H1 (cell line): ENCODE results near the gene RFPL2. TPM values are rescaled to one million over a fixed set of nuclear protein-coding genes. Genes with fewer than 3 reads are reported as not detected.

Source experiments
- CTCF ChIA-PET: fragments of 300-600 bp; sonication (Branson Sonifier 250); formaldehyde crosslinking; loops from one replicate; lab custom pipeline; 2021; ENCODE audit not compliant: partially characterized antibody; lab: Charles Lee
- POLR2A ChIA-PET: fragments of 300-600 bp; sonication (Branson Sonifier 250); formaldehyde crosslinking; loops from one replicate; lab custom pipeline; 2021; ENCODE audit warnings: inconsistent platforms; ENCODE audit not compliant: partially characterized antibody; lab: Charles Lee
- DNase-seq, 2 experiments: peaks; one replicate each; pipeline versions ENCODE4 v3.0.0 to v3.0.0-alpha.2; 2010 to 2022; ENCODE audit warnings: low spot score in 2 of 2, low read depth in 1 of 2, mixed read lengths in 1 of 2
- FAIRE-seq: peaks from 2 replicates; lab custom pipeline; 2011; peaks lifted over from hg19 to GRCh38; lab: Jason Lieb, UNC
- H2AFZ ChIP-seq: 2 replicates; pipeline ENCODE4 v1.8.1; 2012; ENCODE audit warnings: low read length, inconsistent platforms
- H2AK5ac ChIP-seq: 2 replicates; pipeline ENCODE4 v1.6.1; 2013; ENCODE audit warnings: low read depth, low read length
- H2BK120ac ChIP-seq: replicated peaks from 2 replicates; pipeline ENCODE3; 2013; ENCODE audit warnings: low read depth, low read length, inconsistent platforms
- H2BK12ac ChIP-seq: 2 replicates; pipeline ENCODE4 v1.6.1; 2013; ENCODE audit warnings: low read depth, low read length
- H2BK15ac ChIP-seq: 2 replicates; pipeline ENCODE4 v1.6.1; 2013; ENCODE audit warnings: low read length
- H2BK20ac ChIP-seq: 2 replicates; pipeline ENCODE4 v1.6.1; 2013; ENCODE audit warnings: low read length
- H2BK5ac ChIP-seq: 2 replicates; pipeline ENCODE4 v1.6.1; 2013; ENCODE audit warnings: low read depth, low read length
- H3K14ac ChIP-seq: 2 replicates; pipeline ENCODE4 v1.6.1; 2013; ENCODE audit warnings: inconsistent platforms; ENCODE audit not compliant: insufficient read length
- H3K18ac ChIP-seq: 2 replicates; pipeline ENCODE4 v1.6.1; 2013; ENCODE audit warnings: low read length; ENCODE audit errors: extremely low read depth
- H3K23ac ChIP-seq: 2 replicates; pipeline ENCODE4 v1.6.1; 2013; ENCODE audit warnings: inconsistent platforms; ENCODE audit not compliant: insufficient read length
- H3K23me2 ChIP-seq: 2 replicates; pipeline ENCODE4 v1.6.1; 2013; ENCODE audit warnings: low read depth, low read length
- H3K27ac ChIP-seq: 2 replicates; pipeline ENCODE4 v1.6.1; 2011; ENCODE audit warnings: low read depth, low read length, inconsistent platforms
- H3K27me3 ChIP-seq, 4 experiments: replicated peaks in 1 of 4; 1 replicate in 1 of 4; 2 replicates in 3 of 4; pipeline versions ENCODE4 v1.6.1 to v1.8.1; 2011 to 2013; ENCODE audit warnings: low read length in 3 of 4, mild to moderate bottlenecking in 3 of 4, inconsistent platforms in 2 of 4, mixed read lengths in 2 of 4, moderate library complexity in 1 of 4; ENCODE audit not compliant: control insufficient read depth in 3 of 4, insufficient read depth in 3 of 4; ENCODE audit errors: extremely low read depth in 1 of 4
- H3K36me3 ChIP-seq, 4 experiments: 2 replicates each; pipeline versions ENCODE4 v1.6.1 to v1.8.1; 2011 to 2013; ENCODE audit warnings: mild to moderate bottlenecking in 4 of 4, low read length in 3 of 4, moderate library complexity in 2 of 4, control low read depth in 1 of 4, inconsistent platforms in 1 of 4; ENCODE audit not compliant: insufficient read depth in 4 of 4, control insufficient read depth in 2 of 4
- H3K4ac ChIP-seq: replicated peaks from 2 replicates; pipeline ENCODE3; 2013; ENCODE audit warnings: low read length, low read depth, mixed read lengths, inconsistent platforms; ENCODE audit not compliant: insufficient read length
- H3K4me1 ChIP-seq, 4 experiments: replicated peaks in 1 of 4; 1 replicate in 1 of 4; 2 replicates in 3 of 4; pipeline versions ENCODE4 v1.6.1 to v1.8.1; 2011 to 2013; ENCODE audit warnings: low read length in 3 of 4, inconsistent platforms in 2 of 4, mixed read lengths in 1 of 4; ENCODE audit not compliant: insufficient read depth in 4 of 4, control insufficient read depth in 3 of 4
- H3K4me2 ChIP-seq, 2 experiments: 2 replicates each; pipeline versions ENCODE4 v1.6.1 to v1.8.1; 2011 to 2013; ENCODE audit warnings: low read depth in 2 of 2, low read length in 2 of 2, control low read depth in 1 of 2, inconsistent platforms in 1 of 2, mild to moderate bottlenecking in 1 of 2; ENCODE audit not compliant: insufficient read depth in 1 of 2
- H3K4me3 ChIP-seq, 4 experiments: fragments of 200-600, 300-600 bp in 1 of 4; sonication (generic), shearing (Covaris generic), sonication (Bioruptor Twin) in 1 of 4; 2 replicates each; pipeline versions ENCODE4 v1.5.1 to v1.8.1; 2011 to 2016; ENCODE audit warnings: low read length in 4 of 4, low read depth in 3 of 4, control low read depth in 2 of 4, inconsistent platforms in 2 of 4, mild to moderate bottlenecking in 2 of 4, mixed read lengths in 1 of 4, moderate library complexity in 1 of 4; ENCODE audit not compliant: insufficient read depth in 2 of 4; ENCODE audit errors: extremely low read depth in 1 of 4
- H3K56ac ChIP-seq: replicated peaks from 2 replicates; pipeline ENCODE3; 2013; ENCODE audit warnings: low read depth, mild to moderate bottlenecking, mixed read lengths, low read length, inconsistent platforms; ENCODE audit not compliant: insufficient read length
- H3K79me1 ChIP-seq: 2 replicates; pipeline ENCODE4 v1.6.1; 2013; ENCODE audit warnings: low read depth, low read length, control low read depth
- H3K79me2 ChIP-seq, 2 experiments: 2 replicates each; pipeline versions ENCODE4 v1.6.1 to v1.8.1; 2012 to 2013; ENCODE audit warnings: low read length in 2 of 2, mild to moderate bottlenecking in 2 of 2, inconsistent platforms in 1 of 2; ENCODE audit not compliant: insufficient read depth in 2 of 2, control insufficient read depth in 1 of 2
- H3K9ac ChIP-seq, 4 experiments: replicated peaks in 1 of 4; 1 replicate in 1 of 4; 2 replicates in 3 of 4; pipeline versions ENCODE4 v1.6.1 to v1.8.1; 2011 to 2013; ENCODE audit warnings: low read depth in 3 of 4, low read length in 3 of 4, control low read depth in 2 of 4, mild to moderate bottlenecking in 2 of 4, moderate library complexity in 2 of 4, inconsistent platforms in 1 of 4; ENCODE audit errors: extremely low read depth in 1 of 4
- H3K9me3 ChIP-seq, 2 experiments: 2 replicates each; pipeline versions ENCODE4 v1.6.1 to v1.8.1; 2012 to 2013; ENCODE audit warnings: mild to moderate bottlenecking in 2 of 2, moderate library complexity in 2 of 2, control low read depth in 1 of 2, inconsistent platforms in 1 of 2, low read depth in 1 of 2, low read length in 1 of 2, mixed read lengths in 1 of 2; ENCODE audit not compliant: insufficient read depth in 2 of 2
- H4K20me1 ChIP-seq, 2 experiments: replicated peaks in 1 of 2; 2 replicates each; pipeline versions ENCODE3 to v1.8.1; 2011 to 2013; ENCODE audit warnings: inconsistent platforms in 2 of 2, low read length in 2 of 2, mild to moderate bottlenecking in 1 of 2; ENCODE audit not compliant: insufficient read depth in 2 of 2, control insufficient read depth in 1 of 2
- H4K5ac ChIP-seq: 2 replicates; pipeline ENCODE4 v1.6.1; 2013; ENCODE audit warnings: low read length, low read depth, mixed read lengths, inconsistent platforms; ENCODE audit not compliant: insufficient read length
- H4K8ac ChIP-seq: 2 replicates; pipeline ENCODE4 v1.8.0; 2013; ENCODE audit warnings: mild to moderate bottlenecking, moderate library complexity, low read length, inconsistent platforms; ENCODE audit not compliant: insufficient read depth; ENCODE audit errors: extremely low read depth
- H4K91ac ChIP-seq: replicated peaks from 2 replicates; pipeline ENCODE3; 2013; ENCODE audit warnings: low read length, mixed read lengths, inconsistent platforms; ENCODE audit not compliant: insufficient read length
- CHD2 ChIP-seq: IDR thresholded peaks from 2 replicates; pipeline ENCODE4 v1.6.1; 2012; ENCODE audit warnings: low read length, improper control_type of control experiment
- HDAC2 ChIP-seq, 2 experiments: fragments of 300-600 bp in 1 of 2; sonication (generic) in 1 of 2; IDR thresholded peaks; 2 replicates each; pipeline ENCODE4 v1.6.1; 2011 to 2012; ENCODE audit warnings: low read depth in 2 of 2, low read length in 2 of 2, mild to moderate bottlenecking in 2 of 2, moderate library complexity in 2 of 2, borderline replicate concordance in 1 of 2, inconsistent platforms in 1 of 2
- TBP ChIP-seq: IDR thresholded peaks from 2 replicates; pipeline ENCODE4 v1.6.1; 2011; ENCODE audit warnings: low read depth, low read length, improper control_type of control experiment
- TEAD4 ChIP-seq: IDR thresholded peaks from 2 replicates; pipeline ENCODE4 v1.6.1; 2012; ENCODE audit warnings: low read depth, low read length, inconsistent platforms, mixed read lengths
- WGBS, 2 experiments: shearing (Covaris generic) in 1 of 2; methylation state at CpG; one replicate each; pipeline versions ENCODE4 v1.1.6 to v1.1.7; 2013 to 2015; ENCODE audit warnings: low lambda C conversion rate in 2 of 2, mixed read lengths in 2 of 2, inconsistent platforms in 1 of 2, low coverage in 1 of 2, missing lambda C conversion rate in 1 of 2; ENCODE audit not compliant: insufficient replicate concordance in 2 of 2, insufficient coverage in 1 of 2, insufficient read length in 1 of 2; ENCODE audit errors: extremely low coverage in 1 of 2, missing lambda C conversion rate in 1 of 2; 5-methylcytosine and 5-hydroxymethylcytosine counted together
- polyA plus RNA-seq, 7 experiments: library from polyadenylated mRNA; depleted of rRNA in 3 of 7; stranded (reverse) in 5 of 7; unstranded in 2 of 7; fragments of >200 nt in 5 of 7; fragments of 200-250 nt in 2 of 7; gene quantifications; 1 replicate in 5 of 7; 2 replicates in 1 of 7; 4 replicates in 1 of 7; pipeline versions ENCODE4 v1.2.1 to v1.2.3, GENCODE V29; 2011 to 2013; ENCODE audit warnings: missing spikeins in 2 of 7, mixed read lengths in 2 of 7
- total RNA-seq: library from RNA; stranded (reverse); fragmentation: NEBNext Ultra II Directional; extraction: Animal tissue kit (Norgen Biotek cat#: 25700); gene quantifications from 2 replicates; pipeline ENCODE4 v1.2.1, GENCODE V29; 2021

RFPL2 gene
- total and polyA plus RNA-seq, 2 of the 8 experiments (the other 6 are each of a cell fraction or from before 2014, with no cell fraction given), result 0.15 to 0.19 TPM

DNA sequence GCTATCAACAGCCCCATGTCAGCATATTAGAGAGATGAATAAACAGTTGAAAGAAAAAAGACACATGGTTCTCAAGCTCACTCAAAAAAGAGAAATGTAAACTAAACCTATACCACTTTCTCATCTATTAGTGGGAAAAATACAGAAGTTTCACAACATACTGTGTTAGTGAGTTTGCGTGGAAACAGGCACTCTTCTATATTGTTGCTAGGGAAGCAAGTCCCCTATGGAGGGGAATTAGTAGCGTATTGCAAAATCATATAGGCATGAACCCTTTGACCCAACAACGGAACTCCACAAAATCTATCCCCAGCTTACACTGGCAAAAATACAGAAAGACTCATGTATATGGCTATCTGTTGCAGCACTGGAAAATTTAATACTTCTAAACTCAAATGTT lies 14.2 kb upstream of the RFPL2 start:
- H3K14ac ChIP-seq, result no peak overlapping the region
- CTCF ChIA-PET, result interaction anchor here (0.6 to 2.6 kb wide), 6 partner anchors 12 to 100 kb away, joined by 3 to 11 read pairs (median 4); partner anchors contain the start of gene RFPL2
- H4K20me1 ChIP-seq, result no peaks in the 10 kb centered on the region
- no peak overlapping the region for H2BK5ac ChIP-seq
- H3K23me2 ChIP-seq, result no peaks in the 10 kb centered on the region
- TF ChIP-seq HDAC2 (IDR thresholded peaks at IDR 0.05; ENCODE audit: borderline replicate concordance in 1 of 2, low read depth in 2 of 2, low read length in 2 of 2) (no peak), TBP (no peak), TEAD4 (no peak), CHD2 (no peak)
- no peak overlapping the region for H2BK20ac ChIP-seq
- H3K27ac ChIP-seq, result no peak overlapping the region
- no peak overlapping the region for H3K4me2 ChIP-seq
- FAIRE-seq (no peak), DNase-seq (no peak)
- no peak overlapping the region for H4K5ac ChIP-seq
- H2BK15ac ChIP-seq, result no peak overlapping the region
- no peaks in the 10 kb centered on the region for H3K9me3 ChIP-seq
- no peaks in the 10 kb centered on the region for H3K79me2 ChIP-seq
- no peak overlapping the region for H2AFZ ChIP-seq
- H4K91ac ChIP-seq, result no peak overlapping the region
- H3K4me1 ChIP-seq, result no peaks in the 10 kb centered on the region
- POLR2A ChIA-PET, result no interaction called here
- H2AK5ac ChIP-seq, result no peak overlapping the region
- H3K4me3 ChIP-seq, result no peak overlapping the region
- no peaks in the 10 kb centered on the region for H3K79me1 ChIP-seq
- H3K36me3 ChIP-seq, result no peaks in the 10 kb centered on the region
- no peak overlapping the region for H3K4ac ChIP-seq
- no peaks in the 10 kb centered on the region for H3K27me3 ChIP-seq
- no peak overlapping the region for H4K8ac ChIP-seq
- no peak overlapping the region for H2BK120ac ChIP-seq
- H3K56ac ChIP-seq, result no peak overlapping the region
- no peak overlapping the region for H2BK12ac ChIP-seq
- no peak overlapping the region for H3K18ac ChIP-seq
- WGBS, 2 experiments, result 91% methylated on average over 3 of the region's 3 CpGs; no CpG with 5 or more reads in 1 of the 2 experiments
- H3K9ac ChIP-seq, result no peak overlapping the region
- no peak overlapping the region for H3K23ac ChIP-seq
